ENCODE measurements around the gene DAAM1.

The DAAM1 gene

DNA sequence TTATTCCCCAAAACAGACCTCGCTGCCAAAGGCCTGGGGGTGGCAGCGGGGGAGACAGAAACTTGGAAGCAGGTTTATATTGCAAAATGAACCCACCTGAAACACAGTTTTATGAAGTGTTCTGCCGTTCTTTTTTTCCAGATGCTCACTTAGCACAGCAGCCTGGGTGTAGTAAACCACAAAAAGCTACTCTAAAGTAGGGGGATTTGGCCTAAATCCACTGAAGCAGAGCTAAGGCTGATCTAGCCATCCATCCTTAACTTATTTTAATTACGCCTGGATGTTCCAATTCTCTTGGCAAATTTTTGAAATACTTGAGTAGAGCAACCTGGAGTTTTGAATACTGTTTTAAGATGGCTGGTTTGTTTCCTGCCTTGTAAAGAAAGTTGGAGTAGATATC lies 155.5 kb downstream of the DAAM1 start:
- DNase-seq: no peak

DNA sequence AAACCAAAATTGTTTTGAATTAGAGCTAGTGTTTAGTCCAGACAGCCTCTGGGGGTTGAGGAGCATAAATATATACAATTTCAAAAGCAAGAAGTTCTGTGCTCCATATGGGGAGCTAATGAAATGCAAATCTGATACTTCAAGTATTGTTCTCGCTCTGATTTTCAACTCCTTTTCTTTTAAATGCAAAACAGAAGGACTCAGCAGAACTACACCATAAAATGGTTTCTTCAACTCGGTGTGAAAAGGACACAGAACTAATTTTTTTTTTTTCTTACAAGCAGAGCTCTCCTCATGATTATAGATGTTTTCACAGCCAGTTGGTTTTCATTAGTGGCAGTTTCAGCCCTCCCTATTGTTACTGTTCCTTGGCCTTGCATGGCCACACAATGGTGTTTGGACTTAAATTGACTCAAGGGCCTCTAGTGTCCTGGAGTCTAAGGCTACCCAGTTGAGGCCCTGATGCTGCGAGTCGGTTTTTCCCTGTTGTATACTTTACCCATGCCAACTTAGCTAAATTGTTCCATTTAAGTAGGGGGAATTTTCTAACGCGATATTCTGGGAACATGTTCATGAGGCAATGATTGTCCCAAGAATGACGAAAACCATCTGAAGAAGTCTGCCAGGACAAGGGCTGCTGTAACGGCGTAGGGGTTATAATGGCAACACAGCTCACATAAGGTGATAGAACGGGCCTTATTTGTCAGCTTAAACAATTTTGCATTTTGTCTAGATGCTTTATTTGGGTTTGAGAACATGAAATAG lies 156.4 kb downstream of the DAAM1 start:
- DNase-seq: no peak

DNA sequence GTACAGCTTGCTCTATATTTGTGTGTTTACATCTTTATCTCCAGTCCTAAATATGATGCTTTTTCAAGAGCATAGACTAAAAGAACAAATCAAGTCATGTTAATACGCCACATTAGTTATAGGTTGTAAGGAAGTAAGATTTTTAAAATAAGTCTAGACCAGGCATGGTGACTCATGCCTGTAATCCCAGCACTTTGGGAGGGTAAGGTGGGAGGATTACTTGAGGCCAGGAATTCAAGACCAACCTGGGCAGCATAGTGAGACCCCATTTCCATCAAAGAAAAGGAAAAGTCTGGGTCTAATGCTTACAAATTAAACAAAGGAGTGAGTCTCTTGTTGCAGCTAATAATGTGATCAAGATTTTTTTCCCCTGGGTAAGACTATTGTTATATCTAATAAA lies 157.9 kb downstream of the DAAM1 start:
- DNase-seq: no peak

DNA sequence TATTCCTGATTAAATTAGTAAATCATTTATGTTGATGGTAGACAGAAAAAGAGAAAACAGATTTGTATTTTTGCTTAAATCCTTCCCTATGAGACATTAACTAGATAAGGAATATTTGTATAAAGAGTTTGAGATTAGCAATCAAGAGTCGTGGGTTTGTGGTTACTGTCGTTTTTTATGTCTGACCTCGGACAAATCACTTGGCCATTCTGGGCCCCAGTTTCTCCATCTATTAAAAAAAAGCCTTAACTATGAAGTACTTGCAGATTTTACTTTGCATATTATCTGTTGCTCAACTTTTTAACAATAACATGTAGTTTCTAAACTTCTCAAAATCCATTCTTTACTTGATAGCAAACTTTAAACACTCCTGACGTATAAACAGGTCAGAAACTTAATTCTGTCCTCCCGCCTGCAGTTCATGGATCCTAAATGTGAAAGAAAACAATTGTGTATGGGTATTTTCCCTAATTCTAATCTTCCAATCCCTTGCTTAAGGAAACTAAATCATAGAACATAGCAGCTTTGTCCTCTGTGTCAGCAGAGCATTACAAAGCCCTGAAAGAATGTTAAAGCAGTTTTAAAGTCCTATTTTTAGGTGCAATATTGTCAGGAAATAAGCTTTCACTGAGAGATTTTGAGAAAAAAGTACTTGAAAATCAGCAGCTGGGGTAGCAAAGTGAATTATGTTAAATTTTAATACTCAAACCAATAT lies 158.5 kb downstream of the DAAM1 start:
- no peak for DNase-seq

DNA sequence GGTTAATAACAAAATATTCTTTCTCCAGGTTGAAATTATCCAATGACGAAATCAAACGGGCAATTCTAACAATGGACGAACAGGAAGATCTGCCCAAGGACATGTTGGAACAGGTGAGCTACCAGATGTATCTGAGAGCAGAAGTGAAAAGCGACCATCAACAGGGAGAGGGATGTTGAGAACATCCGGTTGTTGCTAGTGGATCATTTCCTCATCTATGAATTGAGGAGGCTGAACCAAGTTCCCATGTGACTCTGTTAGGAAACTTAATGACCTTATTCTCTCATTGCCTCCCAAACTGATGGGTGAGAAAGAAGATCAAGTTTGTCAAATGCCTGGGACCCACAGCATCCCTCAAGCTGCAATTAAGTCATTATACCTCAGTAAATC lies 159.0 kb downstream of the DAAM1 start:
- DNase-seq: peak in 3 of 4 experiments; percentile 5 to 42 (median 17)

DNA sequence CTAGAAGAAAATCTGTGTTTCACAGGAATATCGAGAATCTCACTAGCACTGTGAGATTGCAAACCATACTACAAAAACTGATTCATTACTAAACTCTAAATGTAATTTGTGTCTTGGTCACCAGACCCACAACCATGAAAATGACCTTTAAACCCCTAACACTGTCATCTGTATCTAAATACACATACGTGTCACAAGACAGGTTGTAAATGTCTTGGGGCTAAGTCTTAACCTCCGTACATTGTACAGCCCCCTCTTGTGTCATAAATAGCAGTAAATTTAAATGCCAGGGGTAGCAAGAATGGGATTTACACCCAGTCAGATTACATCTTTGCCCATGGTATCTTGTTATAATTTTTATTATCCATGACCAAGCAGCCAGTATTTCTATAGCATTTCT lies 159.4 kb downstream of the DAAM1 start:
- DNase-seq: no peak

DNA sequence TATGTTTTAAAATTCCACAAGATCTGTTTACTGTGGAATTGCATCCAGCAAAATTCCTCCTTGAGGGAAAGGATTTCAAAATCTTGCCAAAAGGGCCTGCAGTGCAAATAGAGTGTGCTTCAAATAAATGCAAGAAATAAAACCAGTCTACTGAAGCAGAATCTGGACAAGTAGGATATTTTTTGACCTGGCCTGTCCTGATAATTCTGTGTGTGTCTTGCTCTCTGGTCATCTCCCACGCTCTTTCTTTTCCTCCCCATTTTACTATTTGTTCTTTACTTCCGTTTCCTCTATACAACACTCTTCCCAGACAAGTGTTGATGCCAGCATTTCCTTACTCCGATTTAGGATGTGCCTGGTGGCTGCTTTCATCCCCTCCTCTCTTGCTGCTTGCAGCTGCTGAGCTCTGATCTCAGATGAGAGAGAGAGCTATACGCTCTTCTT lies 160.8 kb downstream of the DAAM1 start:
- no peak for DNase-seq

DNA sequence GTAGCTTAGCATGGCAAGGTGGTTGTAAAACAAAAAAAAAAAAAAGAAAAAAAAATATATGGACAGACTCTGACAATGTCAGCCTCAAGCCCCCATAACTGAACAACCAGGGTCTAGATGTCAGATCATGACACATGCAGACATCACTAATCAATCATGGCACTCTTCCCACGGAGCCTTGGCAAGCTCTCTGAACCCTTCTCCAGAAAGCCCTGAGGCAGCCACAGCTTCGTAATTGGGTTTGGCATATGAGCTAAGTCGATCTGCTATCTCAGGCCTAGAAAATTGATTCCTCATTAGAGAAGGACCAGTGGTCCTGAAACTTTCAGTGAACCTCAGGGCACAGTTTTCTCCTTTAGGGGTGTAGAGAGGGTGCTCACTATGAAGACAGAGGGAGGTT lies 164.5 kb downstream of the DAAM1 start:
- no peak for DNase-seq

DNA sequence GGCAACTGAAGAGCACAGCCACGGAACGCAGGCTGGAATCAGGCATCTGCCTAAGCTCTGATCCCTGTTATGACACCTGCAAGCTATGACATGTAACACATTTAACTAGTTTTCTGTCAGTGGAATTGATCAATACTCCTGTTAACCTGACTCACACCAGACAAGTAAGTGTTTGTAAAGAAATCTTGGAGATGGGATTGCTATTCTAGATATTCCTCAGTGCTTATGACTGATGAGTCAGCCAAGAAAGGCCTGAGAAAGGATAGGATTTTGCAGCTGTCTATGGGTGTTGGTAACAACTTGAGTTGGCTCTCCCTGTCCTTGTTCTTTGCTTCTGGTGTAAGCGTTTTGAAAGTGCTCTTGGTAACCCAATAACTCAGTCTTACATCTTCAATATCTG lies 166.2 kb downstream of the DAAM1 start:
- DNase-seq: no peak

DNA sequence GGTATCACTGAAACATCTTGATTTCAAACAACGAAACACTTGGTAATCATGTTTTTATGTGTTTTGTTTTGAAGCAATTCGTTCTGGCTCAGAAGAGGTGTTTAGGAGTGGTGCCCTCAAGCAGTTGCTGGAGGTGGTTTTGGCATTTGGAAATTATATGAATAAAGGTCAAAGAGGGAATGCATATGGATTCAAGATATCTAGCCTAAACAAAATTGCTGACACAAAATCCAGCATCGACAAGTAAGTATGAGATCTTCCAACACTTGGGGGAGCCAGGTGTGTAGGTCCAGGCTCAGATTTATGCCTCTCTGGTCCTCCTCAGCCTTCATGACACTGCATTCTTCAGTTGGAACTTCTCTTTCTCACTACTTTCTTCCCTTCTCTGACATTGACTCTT lies 166.6 kb downstream of the DAAM1 start:
- no peak for DNase-seq

DNA sequence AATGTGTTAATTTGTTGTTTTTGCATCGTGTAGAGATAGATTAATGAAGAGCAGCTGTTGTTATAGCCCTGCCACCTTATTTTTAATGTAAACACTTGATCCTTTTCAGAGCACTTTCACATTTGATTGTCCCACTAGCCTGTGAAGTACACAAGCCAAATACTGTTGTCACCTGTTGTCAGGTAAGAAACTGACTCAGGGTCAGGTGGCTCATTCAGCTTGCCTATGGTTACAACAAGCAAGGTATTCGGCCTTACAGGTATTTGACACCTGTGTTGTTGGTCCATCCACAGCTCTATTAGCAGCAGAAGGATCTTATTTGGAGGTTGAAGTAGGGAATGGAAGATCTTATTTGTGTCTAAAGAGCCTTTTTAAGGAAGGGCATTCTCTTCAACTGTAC lies 167.8 kb downstream of the DAAM1 start:
- no peak for DNase-seq

DNA sequence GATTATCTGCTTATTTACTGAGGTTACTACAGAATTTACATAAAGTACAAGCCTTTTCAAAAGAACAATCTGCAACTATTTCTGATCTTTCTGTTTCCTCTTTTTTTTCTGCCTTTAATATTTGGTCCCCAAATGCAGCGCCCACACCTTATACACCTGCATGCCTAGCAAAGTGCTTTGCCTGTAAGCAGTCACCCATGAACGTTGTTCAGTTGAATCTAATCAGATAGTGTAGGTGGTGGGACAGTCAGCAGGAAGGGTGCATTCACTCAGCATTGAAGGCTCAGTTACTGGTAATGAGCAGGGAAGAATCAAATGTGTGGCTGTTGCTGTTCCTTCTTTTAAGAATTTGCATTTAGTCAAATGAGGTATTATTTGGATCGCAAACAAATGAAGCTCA lies 168.3 kb downstream of the DAAM1 start:
- no peak for DNase-seq

DNA sequence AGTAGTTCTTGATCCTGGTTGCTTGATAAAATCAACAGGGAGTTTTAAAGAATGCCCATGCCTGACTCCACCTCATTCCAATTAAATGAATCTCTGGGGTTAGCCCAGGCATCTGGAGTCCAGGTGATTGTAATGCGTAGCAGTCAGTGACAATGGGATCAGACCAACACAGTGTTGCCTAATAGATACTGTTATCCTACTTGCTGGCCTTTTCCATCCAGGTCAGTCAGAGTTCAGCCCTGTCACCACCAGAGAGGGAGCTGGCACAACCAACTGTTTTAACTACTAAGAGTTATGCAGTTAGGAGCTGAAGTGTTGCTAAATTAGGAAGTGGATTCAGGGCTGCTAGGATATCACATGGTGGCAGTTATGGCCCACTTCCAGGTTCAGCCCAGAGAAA lies 169.6 kb downstream of the DAAM1 start:
- peak; percentile 26 to 59 (median 47) for DNase-seq

DNA sequence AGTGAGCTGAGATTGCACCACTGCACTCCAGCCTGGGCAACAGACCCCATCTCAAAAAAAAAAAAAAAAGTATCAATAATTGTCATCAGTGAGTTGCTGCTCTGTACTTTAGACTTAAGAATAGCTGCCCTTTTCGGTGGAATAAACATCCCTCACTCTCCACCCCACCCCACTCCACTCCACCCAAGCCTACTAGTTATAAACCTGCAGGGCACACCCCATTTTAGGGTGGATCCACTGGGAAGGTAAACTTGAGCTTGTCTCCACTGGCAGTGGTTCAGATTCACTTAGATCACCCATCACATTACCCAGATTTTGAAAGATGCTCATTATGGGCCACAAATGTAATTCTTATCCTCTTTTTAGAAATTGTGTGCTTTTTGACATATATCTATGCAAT lies 170.3 kb downstream of the DAAM1 start:
- no peak for DNase-seq

DNA sequence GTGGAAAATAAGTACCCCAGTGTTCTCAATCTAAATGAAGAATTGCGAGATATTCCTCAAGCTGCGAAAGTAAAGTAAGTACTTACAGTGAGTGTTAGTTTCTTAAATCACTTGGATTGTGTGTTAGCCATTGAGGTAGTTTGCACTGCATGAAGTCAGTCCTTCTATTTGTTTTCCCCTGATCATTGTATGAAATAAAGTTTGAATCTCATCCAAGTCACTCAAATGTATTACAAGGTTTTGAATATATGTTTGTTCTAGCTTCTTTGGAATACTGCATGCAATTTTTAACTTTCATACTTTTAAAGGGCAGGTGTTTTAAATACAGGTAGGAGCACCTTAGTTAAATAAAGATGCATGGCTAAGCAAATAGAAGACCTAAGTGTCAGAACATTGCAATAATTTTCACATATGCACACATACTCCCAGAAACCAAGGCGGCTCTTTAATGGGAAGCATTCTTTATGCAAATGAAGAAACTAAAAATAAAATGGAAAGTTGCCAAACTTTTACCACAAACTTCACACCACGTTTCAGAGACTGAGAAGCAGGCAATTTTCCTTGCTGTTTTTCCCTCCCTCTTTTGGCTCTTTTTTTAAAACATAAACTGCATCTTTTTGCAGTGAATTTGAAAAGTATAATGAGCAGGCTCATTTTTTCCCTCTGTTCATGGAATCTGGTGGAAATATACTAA lies 171.1 kb downstream of the DAAM1 start:
- peak; percentile 9 to 71 (median 32) for DNase-seq

DNA sequence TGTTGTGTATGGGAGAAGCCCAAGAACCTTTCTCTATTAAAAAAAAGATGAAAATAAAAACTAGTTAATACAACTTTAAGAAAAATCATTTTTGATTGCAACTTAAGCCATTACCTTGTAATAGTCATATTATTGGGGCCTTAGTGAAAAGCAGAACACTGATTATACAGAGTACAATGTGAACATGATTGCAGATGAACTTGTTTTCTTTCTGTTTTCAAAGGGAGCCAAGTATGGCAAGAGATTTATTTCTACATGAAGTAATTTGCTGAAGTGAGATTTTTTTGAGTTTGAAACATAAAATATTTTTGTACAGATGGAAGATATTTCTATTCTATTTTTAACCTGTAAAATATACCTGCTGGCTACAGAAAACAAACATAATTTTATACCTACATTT lies 171.8 kb downstream of the DAAM1 start:
- DNase-seq: peak in 1 of 4 experiments; percentile 14

DNA sequence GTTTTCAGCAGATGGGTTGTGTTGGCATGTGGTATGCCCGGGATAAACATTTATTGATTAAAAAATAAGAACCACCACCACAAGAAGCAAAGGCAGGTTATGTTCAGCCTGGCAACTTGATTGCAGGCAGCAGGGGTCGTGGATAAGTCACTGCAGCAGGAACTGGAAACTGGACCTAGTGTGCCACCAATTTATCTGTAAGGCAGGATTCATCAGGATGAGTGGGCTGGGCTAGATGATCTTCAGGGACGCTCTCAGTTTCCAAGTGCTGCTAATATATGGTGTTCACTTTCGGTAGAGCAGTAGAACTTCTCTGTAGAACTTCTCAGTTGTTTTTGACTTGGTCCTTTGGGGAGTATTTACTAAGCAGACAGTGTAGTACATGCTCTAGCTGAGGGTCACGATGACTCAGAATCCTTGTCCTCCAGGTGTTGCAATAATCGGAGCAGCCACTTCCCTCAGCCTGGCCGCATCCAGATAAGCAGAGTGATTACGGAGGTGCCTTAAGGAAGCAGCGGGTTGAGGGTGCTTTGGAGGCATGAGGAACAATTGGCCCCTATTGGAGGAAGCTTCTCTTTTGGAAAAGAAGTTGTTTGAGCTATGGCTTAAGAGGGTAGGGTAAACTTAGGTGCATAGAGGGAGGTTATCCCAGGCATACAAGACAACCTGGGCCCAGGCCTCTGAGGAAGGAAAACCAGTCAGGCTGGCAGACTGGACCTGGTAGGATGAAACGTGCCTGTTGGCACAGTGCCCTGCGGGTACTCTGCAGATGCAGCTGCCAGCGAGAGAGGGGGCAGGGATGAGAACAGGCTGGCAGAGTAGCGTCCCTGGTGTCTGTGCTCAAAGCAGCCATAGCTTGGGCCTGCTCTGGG lies 172.7 kb downstream of the DAAM1 start:
- peak; percentile 63 to 84 (median 76) for DNase-seq

DNA sequence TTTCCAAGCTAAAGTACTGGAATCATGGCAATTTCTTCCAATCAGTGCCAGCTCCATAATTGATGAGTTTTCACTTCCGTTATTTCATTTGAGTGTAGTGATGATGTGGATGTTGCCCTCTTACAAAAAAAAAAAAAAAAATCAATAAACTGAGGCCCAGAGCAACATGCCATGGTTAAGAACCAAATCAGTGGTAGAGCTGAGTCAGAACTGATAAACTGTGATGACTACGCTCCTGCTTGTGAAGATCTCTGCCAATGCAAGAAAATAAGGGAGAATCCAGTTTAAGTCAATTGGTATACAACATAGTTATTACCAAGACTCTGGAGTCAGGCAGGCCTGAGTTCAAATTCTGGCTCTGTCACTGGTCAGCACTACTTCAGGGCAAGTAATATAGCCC lies 174.0 kb downstream of the DAAM1 start:
- DNase-seq: no peak

DNA sequence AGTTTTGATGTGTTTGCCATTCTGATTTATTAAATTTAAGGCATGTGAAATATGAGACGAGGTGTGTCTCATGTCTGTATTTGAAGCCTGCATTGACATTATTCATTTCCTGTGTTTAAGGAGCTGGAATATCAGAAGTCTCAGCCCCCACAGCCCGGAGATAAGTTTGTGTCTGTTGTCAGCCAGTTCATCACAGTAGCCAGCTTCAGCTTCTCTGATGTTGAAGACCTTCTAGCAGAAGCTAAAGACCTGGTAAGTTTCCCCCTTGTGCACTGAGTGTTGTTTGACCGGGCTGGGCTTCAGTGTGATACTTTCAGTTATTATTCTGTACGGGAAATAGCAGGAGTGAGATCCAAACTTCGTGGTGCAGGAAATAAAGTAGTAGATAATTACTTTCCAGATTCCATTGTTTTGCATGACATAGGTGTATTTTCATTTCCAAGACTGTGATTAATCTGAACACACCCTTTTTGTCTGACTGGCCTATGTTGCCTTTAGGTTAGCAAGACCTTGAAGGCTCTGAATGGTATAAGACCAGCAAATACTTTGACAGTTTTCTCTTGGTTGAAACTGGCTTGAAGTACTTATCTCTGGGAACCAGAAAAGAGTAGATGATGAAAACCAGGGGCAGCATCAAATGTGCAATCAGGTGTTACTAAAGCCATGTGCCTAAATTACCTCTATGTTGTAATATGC lies 175.2 kb downstream of the DAAM1 start:
- DNase-seq: no peak

DNA sequence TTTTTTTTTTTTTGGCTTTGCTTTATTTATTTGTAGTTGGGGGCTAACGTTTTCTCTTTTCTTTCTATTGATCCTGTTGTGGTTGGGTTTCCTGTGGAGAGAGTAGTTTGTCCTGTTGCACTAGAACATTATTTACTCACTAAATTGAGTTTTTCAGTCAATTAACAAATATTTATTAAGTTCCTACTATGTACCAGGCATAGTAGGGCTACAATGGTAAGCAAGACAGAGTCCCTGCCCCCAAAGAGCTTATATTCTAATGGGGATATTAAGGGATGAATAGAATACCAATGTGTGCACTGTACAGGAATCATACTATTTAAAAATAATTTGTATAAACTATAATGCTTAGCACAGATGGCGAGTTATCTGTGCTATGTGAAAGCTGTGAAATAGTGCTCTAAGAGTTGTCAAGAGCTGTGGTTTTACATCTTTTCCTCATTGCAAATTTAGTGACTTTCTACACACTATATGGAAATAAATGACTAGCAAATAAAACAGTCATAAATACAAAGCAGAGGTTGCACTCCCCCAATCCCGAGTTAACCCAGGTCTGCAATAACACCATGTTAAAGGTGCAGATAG lies 181.8 kb downstream of the DAAM1 start:
- no peak for DNase-seq

DNA sequence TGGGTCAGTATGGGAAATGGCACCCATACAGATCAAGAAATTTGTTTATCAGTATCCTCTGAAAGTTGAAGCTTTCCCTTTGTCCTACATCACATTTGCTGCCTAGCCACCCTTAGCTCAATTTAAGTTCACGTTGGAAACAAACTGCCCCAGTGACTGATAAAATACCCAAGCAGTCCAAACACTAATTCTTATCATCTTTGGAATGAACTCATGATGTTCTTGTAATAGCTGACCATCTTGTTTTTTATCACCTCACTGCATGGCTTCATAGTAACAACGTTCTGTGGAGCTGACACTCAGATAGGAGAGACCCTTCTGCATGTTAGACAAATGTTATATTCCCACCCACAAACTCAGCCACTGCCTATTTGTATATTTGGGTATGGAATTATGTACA lies 183.3 kb downstream of the DAAM1 start:
- no peak for DNase-seq

DNA sequence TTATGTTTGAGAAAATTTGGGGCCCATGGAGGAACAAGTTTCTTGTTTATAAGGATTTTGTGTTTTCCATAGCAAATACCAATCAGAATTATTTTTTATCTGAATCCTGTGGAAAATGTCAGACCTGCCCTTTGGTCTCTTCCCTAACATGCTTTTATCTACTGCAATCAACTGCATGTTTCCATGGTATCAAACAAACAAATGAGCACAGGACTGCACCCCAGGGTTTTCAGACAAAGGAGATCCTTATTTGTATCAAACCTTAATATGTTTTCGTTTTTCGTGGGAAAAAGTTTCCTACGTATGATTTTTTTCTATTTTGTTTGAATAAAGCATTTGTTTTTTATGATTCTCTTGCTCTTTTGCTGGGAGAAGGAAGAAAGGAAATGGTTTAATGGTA lies 185.6 kb downstream of the DAAM1 start:
- no peak for DNase-seq

Data from suppressor macrophage (primary cell).